Fibroblast of the aortic adventitia (primary cell): ENCODE measurements around the gene TGM2. TPM values are rescaled to one million over a fixed set of nuclear protein-coding genes. Genes with fewer than 3 reads are reported as not detected.

ENCODE experiments used
- DNase-seq: peaks from one replicate; pipeline ENCODE4 v3.0.0-alpha.2; 2010; ENCODE audit warnings: low read depth
- H3K4me3 ChIP-seq: 2 replicates; pipeline ENCODE4 v1.5.1; 2011; ENCODE audit warnings: low read depth, mild to moderate bottlenecking, control low read depth, low read length, moderate library complexity
- CTCF ChIP-seq: IDR thresholded peaks from 2 replicates; pipeline ENCODE4 v1.5.1; 2011; ENCODE audit warnings: mild to moderate bottlenecking, low read length, control low read depth, inconsistent platforms; ENCODE audit not compliant: insufficient read depth
- total RNA-seq: library from RNA; depleted of rRNA; stranded (reverse); fragments of >200 nt; gene quantifications from 2 replicates; pipeline ENCODE4 v1.2.3, GENCODE V29; 2012; ENCODE audit warnings: low replicate concordance

The TGM2 gene
- total RNA-seq, 1 donor = 117 TPM

- no peak for DNase-seq
- peak overlapping the region; percentile 71 for H3K4me3 ChIP-seq
- no peak for TF ChIP-seq CTCF
Observed at GRCh38 chr20:38162878-38163875, 1.9 kb downstream of the TGM2 start.

GRCh38 chr20:38162149-38162548 lies 2.9 kb downstream of the TGM2 start:
- DNase-seq = no peak
- no peak for TF ChIP-seq CTCF
- H3K4me3 ChIP-seq = no peak overlapping the region

GRCh38 chr20:38161412-38161774 lies 3.7 kb downstream of the TGM2 start:
- DNase-seq = no peak
- no peak overlapping the region for H3K4me3 ChIP-seq
- TF ChIP-seq CTCF = no peak

GRCh38 chr20:38159957-38160756 lies 4.9 kb downstream of the TGM2 start:
- H3K4me3 ChIP-seq = no peak overlapping the region
- DNase-seq = no peak

GRCh38 chr20:38159566-38159956 lies 5.5 kb downstream of the TGM2 start:
- H3K4me3 ChIP-seq = no peak overlapping the region
- no peak for DNase-seq
- no peak for TF ChIP-seq CTCF

More at GRCh38 chr20:38159957-38160756, 4.9 kb downstream of the TGM2 start:
- no peak for TF ChIP-seq CTCF

- no peak for TF ChIP-seq CTCF
- no peak for DNase-seq
- no peak overlapping the region for H3K4me3 ChIP-seq
Observed at GRCh38 chr20:38158701-38159351, 6.2 kb downstream of the TGM2 start.
